Measurements from ENCODE around the gene FAM53A.

GRCh38 chr4:1691737-1692373, 7.7 kb upstream of the FAM53A start:
- TF ChIP-seq POLR2AphosphoS5 (IDR thresholded peaks at IDR 0.05) (no peak), CTCF (IDR thresholded peaks at IDR 0.05) (no peak), POLR2A (IDR thresholded peaks at IDR 0.05) (no peak), EP300 (IDR thresholded peaks at IDR 0.05) (no peak)
